ENCODE results near the gene CACNG1. TPM values are rescaled to one million over a fixed set of nuclear protein-coding genes. Genes with fewer than 3 reads are reported as not detected.

Gene CACNG1
- 0.07 to 0.25 TPM (median 0.17 TPM) in 5 replicates for total RNA-seq (2022; extraction: Qiagen RNA extraction)

GRCh38 chr17:67044016-67044772 is at the start of gene CACNG1:
Gene CACNG1 (plus strand): TSS chr17:67044554. CDS start chr17:67044661, 107 bp downstream.

Other genes with a start within 250 kb of the CACNG1 start
- gene CACNG5, start 209.4 kb upstream of the CACNG1 start, total RNA-seq (2022; extraction: Qiagen RNA extraction), result not detected in 5 replicates
- 10.3 to 14.3 TPM (median 13.9 TPM) in 5 replicates for gene CACNG4, start 79.8 kb upstream of the CACNG1 start, total RNA-seq (2022; extraction: Qiagen RNA extraction)
- 8.8 to 12.5 TPM (median 11.1 TPM) in 5 replicates for gene HELZ, start 200.6 kb downstream of the CACNG1 start, total RNA-seq (2022; extraction: Qiagen RNA extraction)